Heart right ventricle (tissue), 16 donors: ENCODE data around the gene GPR176. TPM values are rescaled to one million over a fixed set of nuclear protein-coding genes. Genes with fewer than 3 reads are reported as not detected.
A peak's percentile ranks its signal among the peaks of the same experiment; 100 is the strongest.

Source experiments
- ATAC-seq, 8 donors: fragments of 200-7000 bp; cut with Tn5 transposase; one replicate each; pipeline ENCODE4 v1.9.1; 2020; ENCODE audit warnings: mild to moderate bottlenecking in 8 of 8, moderate library complexity in 8 of 8, moderate number of reproducible peaks in 1 of 8
- DNase-seq, 2 donors: peaks; one replicate each; pipeline ENCODE4 v3.0.0-alpha.2; 2020
- H3K27ac ChIP-seq, 10 donors: fragments of 200-600 bp; sonication (generic) in 2 of 10; one replicate each; pipeline versions ENCODE4 v1.5.0 to v1.8.0; 2020 to 2022; ENCODE audit warnings: mild to moderate bottlenecking in 3 of 10
- H3K27me3 ChIP-seq, 7 donors: fragments of 200-600 bp; one replicate each; pipeline ENCODE4 v1.8.0; 2021 to 2022; ENCODE audit warnings: mild to moderate bottlenecking in 2 of 7
- H3K36me3 ChIP-seq, 9 donors: fragments of 200-600 bp; sonication (generic) in 1 of 9; one replicate each; pipeline versions ENCODE4 v1.5.0 to v1.8.0; 2020 to 2022; ENCODE audit warnings: mild to moderate bottlenecking in 2 of 9
- H3K4me1 ChIP-seq, 9 donors: fragments of 200-600 bp; sonication (generic) in 1 of 9; one replicate each; pipeline versions ENCODE4 v1.5.0 to v1.8.0; 2020 to 2022; ENCODE audit warnings: mild to moderate bottlenecking in 4 of 9
- H3K4me3 ChIP-seq, 10 donors: fragments of 200-600 bp; sonication (generic) in 2 of 10; one replicate each; pipeline versions ENCODE4 v1.5.0 to v1.8.0; 2020 to 2022; ENCODE audit warnings: mild to moderate bottlenecking in 7 of 10, moderate library complexity in 2 of 10
- H3K9me3 ChIP-seq, 11 donors: fragments of 200-600 bp in 10 of 11; sonication (generic) in 2 of 11; one replicate each; pipeline versions ENCODE4 v1.5.0 to v1.8.0; 2013 to 2022; ENCODE audit warnings: mild to moderate bottlenecking in 2 of 11, control low read depth in 1 of 11, moderate library complexity in 1 of 11
- WGBS, 2 donors: extraction: QIAGEN DNeasy Blood & Tissue Kit; methylation state at CpG; one replicate each; pipeline ENCODE4 v1.1.7; 2013; ENCODE audit warnings: inconsistent platforms in 1 of 2; 5-methylcytosine and 5-hydroxymethylcytosine counted together
- intact Hi-C, 10 donors: fragments of 100-400 bp; cut with DNase I; formaldehyde crosslinking; loops; one replicate each; pipeline versions ENCODE4 v1.11.1 to v1.14.2; 2022
- polyA plus RNA-seq, 2 donors: library from polyadenylated mRNA; stranded (reverse); fragments of 200-250 nt; gene quantifications; one replicate each; pipeline ENCODE4 v1.2.3, GENCODE V29; 2013
- total RNA-seq, 10 donors: library from RNA; stranded (reverse); fragmentation: NEBNext Ultra II Directional in 3 of 10; extraction: Animal tissue kit (Norgen Biotek cat#: 25700) in 3 of 10; gene quantifications; one replicate each; pipeline versions ENCODE4 v1.2.1 to v1.2.4, GENCODE V29; 2021 to 2023
- TF ChIP-seq, protein P1 (sequence below), 9 donors: fragments of 200-600 bp; sonication (generic) in 2 of 9; IDR thresholded peaks; one replicate each; pipeline versions ENCODE4 v1.5.0 to v1.8.0; 2021 to 2022; ENCODE audit warnings: antibody characterized with exemption in 9 of 9, mild to moderate bottlenecking in 5 of 9, moderate library complexity in 1 of 9
- donor health status: Arrhythmogenic right ventricular cardiomyopathy.
- donor health status: ischemic (EF 13 %, LVEDD 7.1; RV severe dilation, severe dysfunction).
- donor health status: healthy with polysubstance abuse.
- donor health status: DM: no; HTN: yes; CAD: no.
- donor health status: DM: no; HTN: no; CAD: no.
- donor health status: ischemic (EF 25% LVEDD 6.9; RV normal size, moderate dysfunction).
- donor health status: ischemic (EF 25% LVEDD 5.7; RV mildly dilated, moderate dysfunction).
- donor health status: healthy.
- donor health status: DM: yes; HTN: yes; CAD: no.
- donor health status: Ischemic cardiomyopathy.
- donor health status: ischemic (EF 35%, LVEDD 5.7; RV mildly dilated, moderate dysfunction).
- donor health status: nonischemic (EF 11% LVEDD 7.7; RV severe dilation, severe dysfunction).
- donor health status: DM: yes; HTN: yes; CAD: no.
- donor health status: PGD.
- donor health status: ischemic (EF 29% LVEDD 5.4; RV normal size, mild dysfunction).
- donor health status: nonischemic (EF 23%, LVEDD 6.1; RV moderate dilation, normal function).

The GPR176 gene
- total and polyA plus RNA-seq, 12 donors, result 0.87 to 3.1 (median 1.6) TPM

DNA sequence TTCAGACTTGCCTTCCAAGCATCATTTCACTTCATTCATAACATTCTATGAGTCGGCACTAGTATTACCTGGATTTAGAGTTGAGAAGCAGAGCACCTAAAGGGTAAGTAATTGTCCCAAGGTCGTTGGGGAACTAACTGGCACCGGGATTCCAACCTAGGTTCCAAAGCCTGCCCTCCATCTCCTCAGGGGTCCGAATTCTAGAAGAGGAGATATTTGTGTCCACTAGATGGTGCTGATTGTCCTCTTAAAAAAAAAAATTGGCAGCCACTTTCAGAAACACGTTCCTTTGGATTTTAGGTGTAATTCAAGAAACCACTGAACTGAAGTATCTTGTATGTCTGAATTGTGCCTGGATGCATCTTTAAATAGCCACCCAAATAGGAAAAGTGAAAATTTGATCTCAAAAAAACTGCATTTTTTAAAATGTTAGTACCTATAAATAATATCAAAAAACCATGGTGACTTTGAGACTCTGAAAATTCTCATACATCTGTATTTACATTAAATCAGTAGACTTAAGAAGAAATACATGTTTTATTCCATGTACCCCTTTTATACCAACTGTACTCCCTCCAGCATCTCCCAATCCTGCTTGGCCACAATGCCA lies 133.5 kb downstream of the GPR176 start:
- Histone ChIP-seq H3K4me3 (no peak overlapping the region), H3K27me3 (no peaks in the 10 kb centered on the region), H3K4me1 (peaks cover 0 to 51% (median 20%) of the 10 kb centered on the region in 9 donors), H3K36me3 (no peaks in the 10 kb centered on the region), H3K9me3 (no peaks in the 10 kb centered on the region), H3K27ac (no peak overlapping the region)
- TF ChIP-seq, protein P1, sequence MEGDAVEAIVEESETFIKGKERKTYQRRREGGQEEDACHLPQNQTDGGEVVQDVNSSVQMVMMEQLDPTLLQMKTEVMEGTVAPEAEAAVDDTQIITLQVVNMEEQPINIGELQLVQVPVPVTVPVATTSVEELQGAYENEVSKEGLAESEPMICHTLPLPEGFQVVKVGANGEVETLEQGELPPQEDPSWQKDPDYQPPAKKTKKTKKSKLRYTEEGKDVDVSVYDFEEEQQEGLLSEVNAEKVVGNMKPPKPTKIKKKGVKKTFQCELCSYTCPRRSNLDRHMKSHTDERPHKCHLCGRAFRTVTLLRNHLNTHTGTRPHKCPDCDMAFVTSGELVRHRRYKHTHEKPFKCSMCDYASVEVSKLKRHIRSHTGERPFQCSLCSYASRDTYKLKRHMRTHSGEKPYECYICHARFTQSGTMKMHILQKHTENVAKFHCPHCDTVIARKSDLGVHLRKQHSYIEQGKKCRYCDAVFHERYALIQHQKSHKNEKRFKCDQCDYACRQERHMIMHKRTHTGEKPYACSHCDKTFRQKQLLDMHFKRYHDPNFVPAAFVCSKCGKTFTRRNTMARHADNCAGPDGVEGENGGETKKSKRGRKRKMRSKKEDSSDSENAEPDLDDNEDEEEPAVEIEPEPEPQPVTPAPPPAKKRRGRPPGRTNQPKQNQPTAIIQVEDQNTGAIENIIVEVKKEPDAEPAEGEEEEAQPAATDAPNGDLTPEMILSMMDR (IDR thresholded peaks at IDR 0.05), result peak in 8 of 9 donors; percentile 33 to 74 (median 68)
- DNase-seq (no peak), ATAC-seq (no peak)
- intact Hi-C loops, result loop anchor here in 9 of 10 donors (1.0 to 10.0 kb wide), 11 partner anchors 86 to 248 kb away; partner anchors contain the start of genes EIF2AK4 (in 4 of the 9), SRP14 (in 3 of the 9) and GPR176 (in 1 of the 9)
- WGBS, 2 donors, result 5 to 8% methylated on average over 5 of the region's 5 CpGs

DNA sequence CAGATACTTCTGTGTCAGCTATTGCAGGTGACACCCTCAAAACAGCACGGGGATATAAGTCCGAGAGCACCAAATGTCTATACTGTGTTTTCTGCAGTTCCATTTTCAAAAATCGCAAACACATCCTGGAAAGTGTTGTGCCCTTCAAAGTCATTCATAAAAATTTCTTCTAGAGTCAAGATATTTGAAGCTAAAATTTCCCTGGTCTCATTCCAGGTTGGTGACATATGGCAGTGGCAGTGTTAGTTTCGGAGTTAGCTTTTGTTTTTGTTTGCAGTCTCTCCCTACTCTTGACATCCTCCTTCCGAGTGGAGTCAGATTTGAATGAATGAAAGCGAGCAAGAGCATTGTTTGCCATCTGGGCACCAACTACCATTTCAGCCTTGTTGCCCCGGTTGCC lies 134.2 kb downstream of the GPR176 start:
- no peak for DNase-seq
- H3K9me3 ChIP-seq, result no peaks in the 10 kb centered on the region
- H3K4me1 ChIP-seq, result peaks cover 0 to 52% (median 20%) of the 10 kb centered on the region in 9 donors
- H3K27ac ChIP-seq, result no peak overlapping the region
- whole genome bisulfite sequencing, 2 donors, result 83 to 86% methylated on average over 7 of the region's 7 CpGs
- intact Hi-C loops, result loop anchor here in 9 of 10 donors (1.0 to 10.0 kb wide), 11 partner anchors 86 to 249 kb away; partner anchors contain the start of genes EIF2AK4 (in 4 of the 9), SRP14 (in 3 of the 9) and GPR176 (in 1 of the 9)
- TF ChIP-seq, protein P1 (IDR thresholded peaks at IDR 0.05), result no peak
- no peaks in the 10 kb centered on the region for H3K27me3 ChIP-seq
- H3K4me3 ChIP-seq, result no peak overlapping the region
- no peak for ATAC-seq
- no peaks in the 10 kb centered on the region for H3K36me3 ChIP-seq

DNA sequence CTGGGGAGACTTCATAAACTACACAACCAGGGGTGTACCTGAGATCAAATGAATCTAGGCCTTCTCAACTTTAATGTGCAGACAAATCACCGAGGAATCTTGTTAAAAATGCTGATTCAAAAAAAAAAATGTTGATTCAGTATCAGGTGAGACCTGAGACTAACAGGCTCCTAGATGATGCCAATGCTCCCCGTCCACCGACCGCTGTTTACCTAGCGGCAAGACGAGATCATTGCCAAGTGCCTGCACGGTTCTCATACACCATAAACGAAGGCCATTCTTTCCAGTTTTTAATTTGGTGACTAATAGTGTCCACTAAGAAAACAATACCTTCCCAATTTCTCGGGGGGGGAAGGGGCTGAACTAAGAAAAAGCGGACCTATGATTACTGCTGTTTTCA lies 134.9 kb downstream of the GPR176 start:
- WGBS, 2 donors, result 76 to 81% methylated on average over 10 of the region's 10 CpGs
- H3K4me3 ChIP-seq, result no peak overlapping the region
- DNase-seq, result no peak
- intact Hi-C loops, result loop anchor here in 9 of 10 donors (5.0 to 10.0 kb wide), 8 partner anchors 87 to 250 kb away; partner anchors contain the start of genes EIF2AK4 (in 4 of the 9), SRP14 (in 3 of the 9) and GPR176 (in 1 of the 9)
- TF ChIP-seq, protein P1 (IDR thresholded peaks at IDR 0.05), result no peak
- H3K27me3 ChIP-seq, result no peaks in the 10 kb centered on the region
- no peaks in the 10 kb centered on the region for H3K36me3 ChIP-seq
- ATAC-seq, result no peak
- no peaks in the 10 kb centered on the region for H3K9me3 ChIP-seq
- H3K4me1 ChIP-seq, result peaks cover 0 to 52% (median 20%) of the 10 kb centered on the region in 9 donors
- peak overlapping the region in 2 of 10 donors; percentile 8 to 13 for H3K27ac ChIP-seq

DNA sequence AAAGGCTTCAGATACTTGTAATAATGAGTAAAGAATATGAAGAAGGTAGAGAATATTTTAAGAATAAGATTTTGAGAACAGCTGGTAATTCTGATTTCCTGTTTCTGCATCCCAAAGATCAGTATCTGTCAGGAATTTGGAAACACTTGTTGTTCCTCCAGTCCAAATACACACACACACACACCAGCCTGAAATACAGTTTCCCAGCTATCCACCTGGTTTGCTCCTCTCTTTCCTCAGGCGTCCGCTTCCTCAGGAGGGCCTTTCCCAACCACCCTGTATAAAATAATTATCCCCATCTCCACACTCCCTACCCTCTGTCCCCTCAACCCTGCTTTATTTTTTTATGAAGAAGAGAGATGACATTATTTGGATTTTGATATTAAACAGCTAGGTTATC lies 135.4 kb downstream of the GPR176 start:
- no peak for ATAC-seq
- H3K9me3 ChIP-seq, result no peaks in the 10 kb centered on the region
- intact Hi-C loops, result loop anchor here in 9 of 10 donors (5.0 to 10.0 kb wide), 8 partner anchors 88 to 250 kb away; partner anchors contain the start of genes EIF2AK4 (in 4 of the 9), SRP14 (in 3 of the 9) and GPR176 (in 1 of the 9)
- no peak for DNase-seq
- WGBS, 2 donors, result 70 to 77% methylated on average over 2 of the region's 2 CpGs
- TF ChIP-seq, protein P1 (IDR thresholded peaks at IDR 0.05), result no peak
- H3K4me1 ChIP-seq, result peaks cover 0 to 52% (median 20%) of the 10 kb centered on the region in 9 donors
- H3K4me3 ChIP-seq, result no peak overlapping the region
- no peaks in the 10 kb centered on the region for H3K36me3 ChIP-seq
- peak overlapping the region in 4 of 10 donors; percentile 5 to 69 (median 10) for H3K27ac ChIP-seq
- H3K27me3 ChIP-seq, result no peaks in the 10 kb centered on the region
